Measurements from ENCODE around the gene ATF6B.
"Not testable (repeated sequence)": the region's sequence is repeated elsewhere in the genome, so short reads cannot be mapped to it uniquely, and the experiment has no call there.

The ATF6B gene

DNA sequence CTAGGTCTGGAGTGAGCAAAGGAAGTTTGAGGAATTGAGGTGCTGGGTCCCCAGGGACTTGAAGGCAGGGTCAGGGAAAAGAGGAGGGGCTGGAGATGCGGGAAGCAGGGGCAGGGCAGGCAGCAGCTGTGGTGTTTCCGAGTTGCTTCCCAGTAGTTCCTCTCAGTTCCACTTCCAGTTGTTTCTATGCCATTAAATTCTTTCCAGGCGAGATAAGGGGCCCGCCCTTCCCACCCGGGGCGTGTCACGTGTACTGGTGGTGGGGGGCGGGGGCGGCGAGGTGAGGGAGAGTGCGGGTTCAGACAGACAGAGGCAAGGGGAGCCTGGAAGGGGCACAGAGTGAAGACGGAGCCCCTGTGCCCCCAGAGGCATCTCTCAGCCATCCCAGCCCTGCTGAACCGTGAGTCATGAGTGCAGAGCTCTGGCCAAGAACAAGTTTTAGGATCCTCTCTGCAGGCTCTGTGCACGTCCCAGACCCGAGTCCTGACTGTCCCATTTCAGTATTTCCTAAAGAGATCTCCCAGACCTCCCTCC lies 19.9 kb downstream of the ATF6B start:
- H3K4me3 ChIP-seq (ENCODE audit: low read depth, low read length) = no peak overlapping the region
- DNase-seq (ENCODE audit: low read depth) = no peak
- no peak for TF ChIP-seq CTCF (IDR thresholded peaks at IDR 0.05; ENCODE audit: insufficient read depth, low read depth, low read length, missing control alignments)

GRCh38 chr6:32107406-32107805 lies 20.6 kb downstream of the ATF6B start:
- TF ChIP-seq CTCF (IDR thresholded peaks at IDR 0.05; ENCODE audit: insufficient read depth, low read depth, low read length, missing control alignments) = no peak
- no peak overlapping the region for H3K4me3 ChIP-seq (ENCODE audit: low read depth, low read length)
- DNase-seq (ENCODE audit: low read depth) = no peak

DNA sequence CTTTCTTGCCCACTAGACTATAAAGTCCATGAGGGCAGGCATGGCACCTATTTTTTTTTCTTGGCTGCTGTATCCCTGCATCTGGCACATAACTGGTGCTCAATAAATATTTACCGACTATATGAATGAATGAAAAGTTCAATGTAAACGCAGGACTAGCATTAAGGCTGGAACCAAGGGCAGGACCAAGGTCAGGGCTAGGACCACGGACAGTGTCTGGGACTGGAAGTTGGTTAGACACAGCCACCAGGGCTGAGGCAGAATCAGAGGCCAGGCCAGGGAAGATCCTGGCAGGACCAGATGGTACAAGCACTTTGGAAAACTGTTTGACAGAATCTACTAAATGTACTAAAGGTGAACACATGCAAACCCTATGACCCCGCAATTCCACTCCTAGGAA lies 22.6 kb downstream of the ATF6B start:
- H3K4me3 ChIP-seq (ENCODE audit: low read depth, low read length) = no peak overlapping the region
- no peak for TF ChIP-seq CTCF (IDR thresholded peaks at IDR 0.05; ENCODE audit: insufficient read depth, low read depth, low read length, missing control alignments)

GRCh38 chr6:32102255-32102654 lies 25.8 kb downstream of the ATF6B start:
- TF ChIP-seq CTCF (IDR thresholded peaks at IDR 0.05; ENCODE audit: insufficient read depth, low read depth, low read length, missing control alignments) = no peak
- no peak for DNase-seq (ENCODE audit: low read depth)
- no peak overlapping the region for H3K4me3 ChIP-seq (ENCODE audit: low read depth, low read length)

More for the DNA sequence above, 22.6 kb downstream of the ATF6B start:
- no peak for DNase-seq (ENCODE audit: low read depth)

GRCh38 chr6:32100251-32100650 lies 27.8 kb downstream of the ATF6B start:
- H3K4me3 ChIP-seq (ENCODE audit: low read depth, low read length) = not testable (repeated sequence)

GRCh38 chr6:32097364-32097763 lies 30.7 kb downstream of the ATF6B start:
- no peak for TF ChIP-seq CTCF (IDR thresholded peaks at IDR 0.05; ENCODE audit: insufficient read depth, low read depth, low read length, missing control alignments)
- no peak overlapping the region for H3K4me3 ChIP-seq (ENCODE audit: low read depth, low read length)
- no peak for DNase-seq (ENCODE audit: low read depth)

More at GRCh38 chr6:32100251-32100650, 27.8 kb downstream of the ATF6B start:
- not testable (repeated sequence) for DNase-seq (ENCODE audit: low read depth)

DNA sequence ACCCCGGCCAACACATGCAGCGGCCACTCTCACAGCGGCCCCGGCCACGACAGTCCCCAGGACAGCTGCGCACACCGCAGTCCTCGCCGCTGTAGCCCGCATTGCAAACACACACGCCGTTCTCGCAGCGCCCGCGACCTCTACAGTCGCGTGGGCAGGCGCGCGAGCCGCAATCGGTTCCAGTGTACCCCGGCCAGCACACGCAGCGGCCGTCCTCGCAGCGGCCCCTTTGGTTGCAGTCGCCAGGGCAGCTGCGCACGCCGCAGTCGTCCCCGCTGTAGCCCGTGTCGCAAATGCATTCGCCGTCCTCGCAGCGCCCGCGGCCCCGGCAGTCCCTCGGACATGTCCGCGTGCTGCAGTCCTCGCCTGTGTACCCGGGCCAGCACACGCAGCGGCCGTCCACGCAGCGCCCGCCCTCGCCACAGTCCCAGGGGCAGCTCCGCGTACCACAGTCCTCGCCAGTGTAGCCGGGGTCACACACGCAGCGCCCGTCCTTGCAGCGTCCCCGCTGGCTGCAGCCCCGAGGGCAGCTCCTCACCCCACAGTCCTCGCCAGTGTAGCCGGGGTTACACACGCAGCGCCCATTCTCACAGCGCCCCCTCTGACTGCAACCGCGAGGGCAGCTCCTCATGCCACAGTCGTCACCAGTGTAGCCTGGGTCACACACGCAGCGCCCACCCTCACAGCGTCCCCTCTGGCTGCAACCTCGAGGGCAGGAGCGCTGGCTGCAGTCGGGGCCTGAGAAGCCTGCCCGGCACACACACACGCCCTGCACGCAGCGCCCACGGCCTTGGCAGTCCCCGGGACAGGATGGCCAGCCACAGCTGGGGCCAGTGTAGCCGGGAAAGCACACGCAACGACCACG lies 31.4 kb downstream of the ATF6B start:
- H3K4me3 ChIP-seq (ENCODE audit: low read depth, low read length) = no peak overlapping the region
- no peak for TF ChIP-seq CTCF (IDR thresholded peaks at IDR 0.05; ENCODE audit: insufficient read depth, low read depth, low read length, missing control alignments)
- no peak for DNase-seq (ENCODE audit: low read depth)

All from GM12865 (cell line).